ENCODE measurements around the gene CHST11. TPM values are rescaled to one million over a fixed set of nuclear protein-coding genes. Genes with fewer than 3 reads are reported as not detected.
A peak's percentile ranks its signal among the peaks of the same experiment; 100 is the strongest.

Gene CHST11
- total and polyA plus RNA-seq, 9 of the 15 experiments (the other 6 are each of a cell fraction or from before 2014, with no cell fraction given) = 2.3 to 38.7 (median 15.0) TPM

- TF ChIP-seq FOXP4 (CRISPR knock-in tag; IDR thresholded peaks at IDR 0.05; ENCODE audit: borderline replicate concordance) = no peak
- no peak for TF ChIP-seq MECOM (CRISPR knock-in tag; IDR thresholded peaks at IDR 0.05)
- no peak for TF ChIP-seq AFF4 (CRISPR knock-in tag; IDR thresholded peaks at IDR 0.05)
- TF ChIP-seq, protein P1, sequence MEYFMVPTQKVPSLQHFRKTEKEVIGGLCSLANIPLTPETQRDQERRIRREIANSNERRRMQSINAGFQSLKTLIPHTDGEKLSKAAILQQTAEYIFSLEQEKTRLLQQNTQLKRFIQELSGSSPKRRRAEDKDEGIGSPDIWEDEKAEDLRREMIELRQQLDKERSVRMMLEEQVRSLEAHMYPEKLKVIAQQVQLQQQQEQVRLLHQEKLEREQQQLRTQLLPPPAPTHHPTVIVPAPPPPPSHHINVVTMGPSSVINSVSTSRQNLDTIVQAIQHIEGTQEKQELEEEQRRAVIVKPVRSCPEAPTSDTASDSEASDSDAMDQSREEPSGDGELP (CRISPR knock-in tag; IDR thresholded peaks at IDR 0.05; ENCODE audit: borderline replicate concordance) = no peak
- TF ChIP-seq GTF2E2 (tag; IDR thresholded peaks at IDR 0.05) = no peak
- TF ChIP-seq ZNF785 (CRISPR knock-in tag; IDR thresholded peaks at IDR 0.05) = no peak
- TF ChIP-seq ZNF263 (CRISPR knock-in tag; IDR thresholded peaks at IDR 0.05; ENCODE audit: borderline replicate concordance) = no peak
- TF ChIP-seq U2AF1 (optimal IDR thresholded peaks at IDR 0.05; ENCODE audit: low read depth, low read length) = no peak
- TF ChIP-seq FOXK2 (conservative IDR thresholded peaks at IDR 0.05 in 1 of 2, IDR thresholded peaks at IDR 0.05 in 1 of 2; ENCODE audit: low read depth in 2 of 2) = no peak
- peak; percentile 87 for TF ChIP-seq ARID1B (IDR thresholded peaks at IDR 0.05)
- TF ChIP-seq PKNOX1 (IDR thresholded peaks at IDR 0.05) = no peak
- TF ChIP-seq, protein P2, sequence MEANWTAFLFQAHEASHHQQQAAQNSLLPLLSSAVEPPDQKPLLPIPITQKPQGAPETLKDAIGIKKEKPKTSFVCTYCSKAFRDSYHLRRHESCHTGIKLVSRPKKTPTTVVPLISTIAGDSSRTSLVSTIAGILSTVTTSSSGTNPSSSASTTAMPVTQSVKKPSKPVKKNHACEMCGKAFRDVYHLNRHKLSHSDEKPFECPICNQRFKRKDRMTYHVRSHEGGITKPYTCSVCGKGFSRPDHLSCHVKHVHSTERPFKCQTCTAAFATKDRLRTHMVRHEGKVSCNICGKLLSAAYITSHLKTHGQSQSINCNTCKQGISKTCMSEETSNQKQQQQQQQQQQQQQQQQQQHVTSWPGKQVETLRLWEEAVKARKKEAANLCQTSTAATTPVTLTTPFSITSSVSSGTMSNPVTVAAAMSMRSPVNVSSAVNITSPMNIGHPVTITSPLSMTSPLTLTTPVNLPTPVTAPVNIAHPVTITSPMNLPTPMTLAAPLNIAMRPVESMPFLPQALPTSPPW (CRISPR knock-in tag; IDR thresholded peaks at IDR 0.05) = peak; percentile 86
- TF ChIP-seq ZNF134 (CRISPR knock-in tag; conservative IDR thresholded peaks at IDR 0.05) = no peak
- TF ChIP-seq ZNF77 (CRISPR knock-in tag; IDR thresholded peaks at IDR 0.05) = no peak
- TF ChIP-seq NR1H2 (CRISPR knock-in tag; IDR thresholded peaks at IDR 0.05) = no peak
- no peak for TF ChIP-seq NFXL1 (CRISPR knock-in tag; IDR thresholded peaks at IDR 0.05)
- TF ChIP-seq BRF2 (IDR thresholded peaks at IDR 0.05; ENCODE audit: borderline replicate concordance, insufficient read depth, insufficient read length) = no peak
- TF ChIP-seq YBX1 (IDR thresholded peaks at IDR 0.05) = no peak
- no peak for TF ChIP-seq TFAM (CRISPR knock-in tag; conservative IDR thresholded peaks at IDR 0.05)
Measured at GRCh38 chr12:104480012-104480411, 23.3 kb downstream of the CHST11 start (continued).
